Hepatocyte (in vitro differentiated cells): ENCODE measurements around the gene MAFB. TPM values are rescaled to one million over a fixed set of nuclear protein-coding genes. Genes with fewer than 3 reads are reported as not detected.

Experiments used
- DNase-seq: peaks from one replicate; pipeline ENCODE4 v3.0.0-alpha.2; 2016; ENCODE audit warnings: low spot score
- H2AFZ ChIP-seq: fragments of 200-600 bp; sonication (generic); 2 replicates; pipeline ENCODE4 v1.6.0; 2016; ENCODE audit warnings: antibody characterized with exemption, mild to moderate bottlenecking
- H3K27ac ChIP-seq: fragments of 200-600 bp; sonication (generic); 2 replicates; pipeline ENCODE4 v1.5.1; 2016; ENCODE audit warnings: mild to moderate bottlenecking
- H3K27me3 ChIP-seq: fragments of 200-600 bp; sonication (generic); 2 replicates; pipeline ENCODE4 v1.6.1; 2016
- H3K36me3 ChIP-seq: fragments of 200-600 bp; sonication (generic); replicated peaks from 2 replicates; pipeline ENCODE4 v1.5.1; 2016; ENCODE audit warnings: low read depth; ENCODE audit not compliant: insufficient read depth
- H3K4me1 ChIP-seq: fragments of 200-600 bp; sonication (generic); 2 replicates; pipeline ENCODE4 v1.5.1; 2016; ENCODE audit warnings: mild to moderate bottlenecking, moderate library complexity; ENCODE audit not compliant: insufficient read depth
- H3K4me2 ChIP-seq: fragments of 200-600 bp; sonication (generic); 2 replicates; pipeline ENCODE4 v1.6.0; 2016
- H3K4me3 ChIP-seq: fragments of 200-600 bp; sonication (generic); 2 replicates; pipeline ENCODE4 v1.5.1; 2016; ENCODE audit warnings: mild to moderate bottlenecking
- H3K79me2 ChIP-seq: fragments of 200-600 bp; sonication (generic); 2 replicates; pipeline ENCODE4 v1.6.0; 2017; ENCODE audit warnings: mild to moderate bottlenecking
- H3K9me2 ChIP-seq: fragments of 200-600 bp; sonication (generic); replicated peaks from 2 replicates; pipeline ENCODE4 v1.6.0; 2017; ENCODE audit warnings: mild to moderate bottlenecking; ENCODE audit not compliant: insufficient read depth
- H3K9me3 ChIP-seq: fragments of 200-600 bp; sonication (generic); 2 replicates; pipeline ENCODE4 v1.5.1; 2016; ENCODE audit warnings: low read depth, mild to moderate bottlenecking
- H4K20me1 ChIP-seq: fragments of 200-600 bp; sonication (generic); 2 replicates; pipeline ENCODE4 v1.6.0; 2016; ENCODE audit warnings: mild to moderate bottlenecking; ENCODE audit not compliant: insufficient read depth, poor library complexity, severe bottlenecking
- EZH2 ChIP-seq: fragments of 200-600 bp; sonication (generic); IDR thresholded peaks from 2 replicates; pipeline ENCODE4 v1.6.1; 2016; ENCODE audit warnings: antibody characterized with exemption, mild to moderate bottlenecking, borderline replicate concordance
- EZH2phosphoT487 ChIP-seq: fragments of 200-600 bp; sonication (generic); IDR thresholded peaks from one replicate; pipeline ENCODE4 v1.6.1; 2018; ENCODE audit warnings: antibody characterized with exemption, mild to moderate bottlenecking, low read depth, moderate library complexity; ENCODE audit not compliant: unreplicated experiment, severe bottlenecking
- WGBS: methylation state at CpG from one replicate; pipeline ENCODE4 v1.1.6; 2016; ENCODE audit warnings: low lambda C conversion rate; ENCODE audit errors: missing lambda C conversion rate; 5-methylcytosine and 5-hydroxymethylcytosine counted together
- polyA plus RNA-seq: library from polyadenylated mRNA; unstranded; fragments of >200 nt; fragmentation: Nextera tagmentation; extraction: Ambion mirVana; gene quantifications from 2 replicates; pipeline ENCODE4 v1.2.1, GENCODE V29; 2016
- total RNA-seq: library from RNA; depleted of rRNA; stranded (reverse); fragments of >200 nt; gene quantifications from 2 replicates; pipeline ENCODE4 v1.2.3, GENCODE V29; 2014
- TF ChIP-seq, protein P1 (sequence below): fragments of 200-600 bp; sonication (generic); IDR thresholded peaks from 2 replicates; pipeline ENCODE4 v1.5.1; 2016; ENCODE audit warnings: antibody characterized with exemption, mild to moderate bottlenecking; ENCODE audit not compliant: poor library complexity

The MAFB gene
- total and polyA plus RNA-seq, 2 experiments from 2014 or later, result 3.4 to 4.1 TPM

DNA sequence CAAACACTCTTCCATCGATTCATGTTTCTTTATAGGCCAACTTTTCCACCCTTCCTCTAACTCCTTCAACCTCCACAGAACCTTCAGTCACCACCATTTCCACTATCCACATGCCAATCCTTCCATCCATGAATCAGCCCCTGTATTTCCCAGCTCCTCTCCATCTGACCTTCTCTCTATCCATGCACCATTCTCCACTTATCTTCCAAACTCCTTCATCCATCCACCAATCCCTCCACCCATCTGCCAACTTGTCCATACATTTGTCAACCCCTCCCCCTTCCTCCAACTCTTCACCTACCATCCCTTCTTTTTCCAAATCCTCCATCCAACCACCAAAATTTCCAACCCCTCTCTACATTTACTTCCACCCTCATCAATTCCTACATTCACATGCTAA, 49.9 kb downstream of the MAFB start:
- H3K27ac ChIP-seq, result no peak overlapping the region
- H3K9me2 ChIP-seq, result no peaks in the 10 kb centered on the region
- DNase-seq, result no peak
- H2AFZ ChIP-seq, result no peak overlapping the region
- no peaks in the 10 kb centered on the region for H3K27me3 ChIP-seq
- no peak overlapping the region for H3K4me3 ChIP-seq
- TF ChIP-seq, protein P1, sequence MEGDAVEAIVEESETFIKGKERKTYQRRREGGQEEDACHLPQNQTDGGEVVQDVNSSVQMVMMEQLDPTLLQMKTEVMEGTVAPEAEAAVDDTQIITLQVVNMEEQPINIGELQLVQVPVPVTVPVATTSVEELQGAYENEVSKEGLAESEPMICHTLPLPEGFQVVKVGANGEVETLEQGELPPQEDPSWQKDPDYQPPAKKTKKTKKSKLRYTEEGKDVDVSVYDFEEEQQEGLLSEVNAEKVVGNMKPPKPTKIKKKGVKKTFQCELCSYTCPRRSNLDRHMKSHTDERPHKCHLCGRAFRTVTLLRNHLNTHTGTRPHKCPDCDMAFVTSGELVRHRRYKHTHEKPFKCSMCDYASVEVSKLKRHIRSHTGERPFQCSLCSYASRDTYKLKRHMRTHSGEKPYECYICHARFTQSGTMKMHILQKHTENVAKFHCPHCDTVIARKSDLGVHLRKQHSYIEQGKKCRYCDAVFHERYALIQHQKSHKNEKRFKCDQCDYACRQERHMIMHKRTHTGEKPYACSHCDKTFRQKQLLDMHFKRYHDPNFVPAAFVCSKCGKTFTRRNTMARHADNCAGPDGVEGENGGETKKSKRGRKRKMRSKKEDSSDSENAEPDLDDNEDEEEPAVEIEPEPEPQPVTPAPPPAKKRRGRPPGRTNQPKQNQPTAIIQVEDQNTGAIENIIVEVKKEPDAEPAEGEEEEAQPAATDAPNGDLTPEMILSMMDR, result no peak
- TF ChIP-seq EZH2phosphoT487 (no peak), EZH2 (no peak)
- WGBS, result 91% methylated on average over 1 of the region's 1 CpG
- no peaks in the 10 kb centered on the region for H3K36me3 ChIP-seq
- no peaks in the 10 kb centered on the region for H3K9me3 ChIP-seq
- H3K79me2 ChIP-seq, result no peaks in the 10 kb centered on the region
- H4K20me1 ChIP-seq, result no peaks in the 10 kb centered on the region
- no peak overlapping the region for H3K4me2 ChIP-seq
- no peaks in the 10 kb centered on the region for H3K4me1 ChIP-seq

DNA sequence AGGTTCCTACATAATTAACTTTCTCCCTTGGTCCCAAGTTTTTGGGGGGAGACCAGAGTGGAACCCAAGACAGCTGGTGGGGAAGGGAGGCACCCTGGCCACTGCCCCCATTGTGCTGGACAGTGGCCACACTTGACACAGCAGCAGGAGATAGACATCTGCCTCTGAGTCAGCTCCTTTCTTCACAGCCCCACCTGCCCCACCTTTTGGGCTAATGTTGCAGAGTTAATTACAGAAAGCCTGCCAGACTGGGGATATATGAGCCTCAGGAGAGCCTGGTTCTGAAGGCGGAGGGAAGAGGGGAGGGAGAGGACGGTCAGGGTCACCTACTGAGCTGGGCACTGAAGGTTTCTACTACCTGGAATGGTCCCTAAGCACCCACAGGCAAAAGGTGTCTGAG, 50.6 kb downstream of the MAFB start:
- no peaks in the 10 kb centered on the region for H3K4me1 ChIP-seq
- DNase-seq, result no peak
- H3K36me3 ChIP-seq, result no peaks in the 10 kb centered on the region
- no peaks in the 10 kb centered on the region for H4K20me1 ChIP-seq
- WGBS, result 66% methylated on average over 2 of the region's 2 CpGs
- H2AFZ ChIP-seq, result no peak overlapping the region
- H3K79me2 ChIP-seq, result no peaks in the 10 kb centered on the region
- no peaks in the 10 kb centered on the region for H3K9me3 ChIP-seq
- H3K9me2 ChIP-seq, result no peaks in the 10 kb centered on the region
- no peak overlapping the region for H3K4me2 ChIP-seq
- H3K27ac ChIP-seq, result no peak overlapping the region
- H3K4me3 ChIP-seq, result no peak overlapping the region
- H3K27me3 ChIP-seq, result no peaks in the 10 kb centered on the region
- TF ChIP-seq EZH2 (no peak), EZH2phosphoT487 (no peak)
- TF ChIP-seq, protein P1, result no peak

DNA sequence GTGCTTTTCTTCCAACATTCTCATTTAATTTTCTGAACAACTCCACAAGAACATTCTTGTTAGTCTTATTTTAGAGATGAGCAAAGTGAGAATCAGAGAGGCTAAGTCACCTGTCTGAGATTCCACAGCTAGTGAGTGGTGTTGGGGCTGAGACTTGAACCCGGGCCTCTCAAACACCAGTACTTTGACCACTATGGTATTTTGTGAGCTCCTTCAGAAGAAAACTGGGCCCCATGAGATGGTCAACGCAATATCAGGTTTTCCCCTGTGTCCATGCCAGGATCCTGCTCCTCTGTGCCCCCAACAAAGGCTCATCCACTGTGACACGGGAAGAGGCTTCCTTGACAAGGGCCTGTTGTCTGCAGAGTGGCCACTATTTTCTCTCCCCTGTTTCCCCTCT, 51.9 kb downstream of the MAFB start:
- DNase-seq, result no peak
- Histone ChIP-seq H4K20me1 (no peaks in the 10 kb centered on the region), H3K36me3 (no peaks in the 10 kb centered on the region), H3K9me3 (no peaks in the 10 kb centered on the region), H3K4me2 (no peak overlapping the region), H3K4me3 (no peak overlapping the region), H2AFZ (no peak overlapping the region), H3K9me2 (no peaks in the 10 kb centered on the region), H3K4me1 (no peaks in the 10 kb centered on the region), H3K27me3 (no peaks in the 10 kb centered on the region), H3K79me2 (no peaks in the 10 kb centered on the region), H3K27ac (no peak overlapping the region)
- 95% methylated on average over 3 of the region's 3 CpGs for WGBS
- TF ChIP-seq EZH2phosphoT487 (no peak), EZH2 (no peak)
- TF ChIP-seq, protein P1, result no peak

DNA sequence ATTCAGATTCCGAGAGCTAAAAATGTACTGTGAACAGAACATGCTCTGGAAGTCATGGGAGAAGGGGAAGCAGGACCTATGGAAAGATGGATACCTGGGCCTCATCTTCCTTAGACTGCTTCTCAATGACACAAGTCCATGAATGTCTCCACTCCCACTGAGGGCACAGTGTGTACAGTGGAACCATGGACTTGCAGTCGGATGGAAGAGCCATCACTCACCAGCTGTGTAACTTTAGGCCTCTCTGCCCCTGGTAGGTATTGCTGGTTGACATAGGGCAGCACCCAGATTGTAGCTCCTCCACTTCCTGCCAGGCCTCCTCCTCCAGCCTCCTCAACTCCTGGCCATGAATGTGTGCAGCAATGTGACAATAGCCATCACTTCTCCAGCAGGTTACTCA, 52.5 kb downstream of the MAFB start:
- no peaks in the 10 kb centered on the region for H3K36me3 ChIP-seq
- no peaks in the 10 kb centered on the region for H3K4me1 ChIP-seq
- no peak overlapping the region for H3K4me3 ChIP-seq
- H3K79me2 ChIP-seq, result no peaks in the 10 kb centered on the region
- H3K27me3 ChIP-seq, result no peaks in the 10 kb centered on the region
- no peaks in the 10 kb centered on the region for H3K9me3 ChIP-seq
- TF ChIP-seq EZH2 (no peak), EZH2phosphoT487 (no peak)
- TF ChIP-seq, protein P1, result no peak
- no peaks in the 10 kb centered on the region for H4K20me1 ChIP-seq
- H3K9me2 ChIP-seq, result no peaks in the 10 kb centered on the region
- no peak for DNase-seq
- no peak overlapping the region for H2AFZ ChIP-seq
- H3K4me2 ChIP-seq, result no peak overlapping the region
- no peak overlapping the region for H3K27ac ChIP-seq
- WGBS, result 83% methylated on average over 2 of the region's 2 CpGs
